IMR-90 (cell line): ENCODE results near the gene ENOX1.

Experiments
- CEBPB ChIP-seq: IDR thresholded peaks from 2 replicates; pipeline ENCODE4 v1.6.1; 2012; ENCODE audit warnings: low read depth, low read length, improper control_type of control experiment
- FOS ChIP-seq: fragments of 150-350 bp; IDR thresholded peaks from 2 replicates; pipeline ENCODE4 v1.6.1; 2016; ENCODE audit warnings: low read depth, low read length
- NFE2L2 ChIP-seq: fragments of 150-350 bp; IDR thresholded peaks from 2 replicates; pipeline ENCODE4 v1.6.1; 2016; ENCODE audit warnings: low read depth, mild to moderate bottlenecking, low read length
- POLR2A ChIP-seq: IDR thresholded peaks from 2 replicates; pipeline ENCODE4 v1.6.1; 2012; ENCODE audit warnings: mild to moderate bottlenecking, low read depth, low read length
- RAD21 ChIP-seq: IDR thresholded peaks from 2 replicates; pipeline ENCODE4 v1.6.1; 2012; ENCODE audit warnings: low read length, improper control_type of control experiment
- RCOR1 ChIP-seq: IDR thresholded peaks from 2 replicates; pipeline ENCODE4 v1.6.1; 2012; ENCODE audit warnings: mild to moderate bottlenecking, low read length, improper control_type of control experiment; ENCODE audit not compliant: insufficient replicate concordance
- RFX5 ChIP-seq: IDR thresholded peaks from 2 replicates; pipeline ENCODE4 v1.8.0; 2012; ENCODE audit warnings: low read depth, mild to moderate bottlenecking, low read length, moderate library complexity
- SMC3 ChIP-seq: fragments of 150-350 bp; IDR thresholded peaks from 2 replicates; pipeline ENCODE4 v1.6.1; 2016; ENCODE audit warnings: low read depth, mild to moderate bottlenecking, antibody characterized with exemption, low read length, moderate library complexity
- TF ChIP-seq, protein P1 (sequence below): conservative IDR thresholded peaks from 2 replicates; pipeline ENCODE4 v1.5.1; 2012; ENCODE audit warnings: mild to moderate bottlenecking, low read depth, low read length, improper control_type of control experiment
- TF ChIP-seq, protein P2 (sequence below): fragments of 150-350 bp; IDR thresholded peaks from 2 replicates; pipeline ENCODE4 v1.6.1; 2017; ENCODE audit warnings: mild to moderate bottlenecking, antibody characterized with exemption, low read length, low read depth
- TF ChIP-seq, protein P3 (sequence below): fragments of 150-350 bp; IDR thresholded peaks from 2 replicates; pipeline ENCODE4 v1.6.1; 2016; ENCODE audit warnings: low read depth, mild to moderate bottlenecking, low read length, moderate library complexity, borderline replicate concordance

DNA sequence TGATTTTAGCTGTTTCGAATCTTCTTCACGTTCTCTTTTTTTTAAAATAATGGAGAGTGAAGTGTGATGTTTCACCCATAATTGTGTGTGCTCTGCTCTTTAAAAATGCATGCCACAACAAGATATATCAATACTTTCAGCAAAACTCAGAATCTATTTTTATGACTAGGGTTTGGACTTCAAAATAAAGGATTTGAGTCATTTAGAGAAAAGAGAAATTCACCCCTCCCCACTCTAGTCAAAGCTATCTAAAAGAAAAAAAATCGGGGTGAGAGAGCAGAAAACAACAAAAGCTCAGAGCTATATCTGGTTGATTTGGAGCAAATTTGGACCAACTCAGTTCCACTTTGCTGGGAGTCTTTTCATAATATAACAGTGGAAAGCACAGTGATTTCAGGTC is 518.9 kb downstream of the ENOX1 start:
- TF ChIP-seq, protein P1, sequence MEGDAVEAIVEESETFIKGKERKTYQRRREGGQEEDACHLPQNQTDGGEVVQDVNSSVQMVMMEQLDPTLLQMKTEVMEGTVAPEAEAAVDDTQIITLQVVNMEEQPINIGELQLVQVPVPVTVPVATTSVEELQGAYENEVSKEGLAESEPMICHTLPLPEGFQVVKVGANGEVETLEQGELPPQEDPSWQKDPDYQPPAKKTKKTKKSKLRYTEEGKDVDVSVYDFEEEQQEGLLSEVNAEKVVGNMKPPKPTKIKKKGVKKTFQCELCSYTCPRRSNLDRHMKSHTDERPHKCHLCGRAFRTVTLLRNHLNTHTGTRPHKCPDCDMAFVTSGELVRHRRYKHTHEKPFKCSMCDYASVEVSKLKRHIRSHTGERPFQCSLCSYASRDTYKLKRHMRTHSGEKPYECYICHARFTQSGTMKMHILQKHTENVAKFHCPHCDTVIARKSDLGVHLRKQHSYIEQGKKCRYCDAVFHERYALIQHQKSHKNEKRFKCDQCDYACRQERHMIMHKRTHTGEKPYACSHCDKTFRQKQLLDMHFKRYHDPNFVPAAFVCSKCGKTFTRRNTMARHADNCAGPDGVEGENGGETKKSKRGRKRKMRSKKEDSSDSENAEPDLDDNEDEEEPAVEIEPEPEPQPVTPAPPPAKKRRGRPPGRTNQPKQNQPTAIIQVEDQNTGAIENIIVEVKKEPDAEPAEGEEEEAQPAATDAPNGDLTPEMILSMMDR: no peak
- TF ChIP-seq POLR2A (no peak), SMC3 (no peak), NFE2L2 (no peak), RAD21 (no peak), CEBPB (no peak), FOS (no peak), RFX5 (no peak), RCOR1 (no peak)
- TF ChIP-seq, protein P2, sequence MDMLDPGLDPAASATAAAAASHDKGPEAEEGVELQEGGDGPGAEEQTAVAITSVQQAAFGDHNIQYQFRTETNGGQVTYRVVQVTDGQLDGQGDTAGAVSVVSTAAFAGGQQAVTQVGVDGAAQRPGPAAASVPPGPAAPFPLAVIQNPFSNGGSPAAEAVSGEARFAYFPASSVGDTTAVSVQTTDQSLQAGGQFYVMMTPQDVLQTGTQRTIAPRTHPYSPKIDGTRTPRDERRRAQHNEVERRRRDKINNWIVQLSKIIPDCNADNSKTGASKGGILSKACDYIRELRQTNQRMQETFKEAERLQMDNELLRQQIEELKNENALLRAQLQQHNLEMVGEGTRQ: no peak
- TF ChIP-seq, protein P3, sequence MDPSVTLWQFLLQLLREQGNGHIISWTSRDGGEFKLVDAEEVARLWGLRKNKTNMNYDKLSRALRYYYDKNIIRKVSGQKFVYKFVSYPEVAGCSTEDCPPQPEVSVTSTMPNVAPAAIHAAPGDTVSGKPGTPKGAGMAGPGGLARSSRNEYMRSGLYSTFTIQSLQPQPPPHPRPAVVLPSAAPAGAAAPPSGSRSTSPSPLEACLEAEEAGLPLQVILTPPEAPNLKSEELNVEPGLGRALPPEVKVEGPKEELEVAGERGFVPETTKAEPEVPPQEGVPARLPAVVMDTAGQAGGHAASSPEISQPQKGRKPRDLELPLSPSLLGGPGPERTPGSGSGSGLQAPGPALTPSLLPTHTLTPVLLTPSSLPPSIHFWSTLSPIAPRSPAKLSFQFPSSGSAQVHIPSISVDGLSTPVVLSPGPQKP: no peak
